Stimulated activated CD8-positive, alpha-beta memory T cell treated with anti-CD3 and anti-CD28 coated beads, Interleukin-7, amount 100 ng/mL, for 48 hours (primary cell): ENCODE measurements around the gene CAPG.
"Not testable (repeated sequence)": the region's sequence is repeated elsewhere in the genome, so short reads cannot be mapped to it uniquely, and the experiment has no call there.

Experiments used
- DNase-seq, 2 donors: peaks; one replicate each; pipeline ENCODE4 v3.0.0-alpha.2; 2020; ENCODE audit warnings: low read depth in 1 of 2; ENCODE audit errors: extremely low read depth in 1 of 2

CAPG gene, protein sequence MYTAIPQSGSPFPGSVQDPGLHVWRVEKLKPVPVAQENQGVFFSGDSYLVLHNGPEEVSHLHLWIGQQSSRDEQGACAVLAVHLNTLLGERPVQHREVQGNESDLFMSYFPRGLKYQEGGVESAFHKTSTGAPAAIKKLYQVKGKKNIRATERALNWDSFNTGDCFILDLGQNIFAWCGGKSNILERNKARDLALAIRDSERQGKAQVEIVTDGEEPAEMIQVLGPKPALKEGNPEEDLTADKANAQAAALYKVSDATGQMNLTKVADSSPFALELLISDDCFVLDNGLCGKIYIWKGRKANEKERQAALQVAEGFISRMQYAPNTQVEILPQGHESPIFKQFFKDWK

DNA sequence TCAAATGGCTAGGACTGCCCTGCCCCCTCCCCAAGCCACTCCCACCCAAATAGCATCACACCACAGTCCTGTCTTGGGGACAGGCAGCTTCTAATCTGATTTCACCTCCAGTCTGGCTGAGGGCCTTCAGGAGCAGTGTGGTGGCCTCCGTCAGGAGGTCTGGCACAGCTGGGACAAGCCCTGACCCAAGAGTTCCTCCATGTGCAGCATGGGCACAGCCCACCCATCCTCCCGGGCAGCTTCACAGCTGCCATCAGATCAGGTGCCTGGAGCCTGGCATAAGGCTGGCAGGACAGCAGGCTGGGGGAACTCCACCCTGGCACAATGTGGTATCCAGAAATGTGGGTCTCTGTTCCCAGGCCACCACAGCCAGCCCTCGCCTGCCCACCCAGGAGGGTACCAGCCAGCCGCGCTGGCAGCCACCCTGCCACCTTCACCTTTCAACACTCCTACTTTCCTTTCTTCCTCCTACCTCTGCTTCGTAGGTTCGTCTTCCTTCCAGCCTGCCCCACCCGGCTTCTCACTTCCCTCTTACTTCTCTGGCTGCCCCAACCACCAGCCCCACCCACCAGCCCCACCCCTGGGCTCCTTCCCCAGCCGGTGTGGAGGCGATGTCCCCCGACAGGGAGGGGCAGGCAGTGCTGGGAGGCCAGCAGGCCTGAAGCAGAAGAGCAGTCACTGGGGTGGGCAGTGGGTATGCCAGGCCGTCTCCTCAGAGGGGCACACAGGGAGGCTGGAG, at the start of gene CAPG:
Gene CAPG (minus strand): TSS at position 522 of the 739 bp plus-strand sequence. CDS start 8,221 bp downstream, outside the sequence.
- peak in 1 of 2 donors; percentile 26 for DNase-seq

DNA sequence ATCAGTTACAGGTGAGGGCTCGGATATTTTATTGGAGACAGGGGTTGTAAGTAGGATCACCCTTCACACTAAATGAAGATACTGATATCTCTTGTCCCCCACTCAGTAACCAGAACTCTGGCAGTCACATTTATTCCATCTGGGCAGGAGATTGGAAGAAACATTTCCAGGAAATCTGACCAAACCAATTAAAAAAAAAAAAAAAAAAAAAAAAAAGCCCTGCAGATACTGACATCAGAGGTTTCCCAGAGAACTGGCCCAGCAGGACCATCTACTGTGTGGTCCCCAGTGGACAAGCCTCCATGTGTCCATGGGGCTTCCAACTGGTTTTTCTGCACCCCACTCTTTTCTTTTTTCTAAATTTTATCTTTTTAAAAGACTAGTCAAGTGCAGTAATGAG, 49.6 kb upstream of the CAPG start:
- no peak for DNase-seq

DNA sequence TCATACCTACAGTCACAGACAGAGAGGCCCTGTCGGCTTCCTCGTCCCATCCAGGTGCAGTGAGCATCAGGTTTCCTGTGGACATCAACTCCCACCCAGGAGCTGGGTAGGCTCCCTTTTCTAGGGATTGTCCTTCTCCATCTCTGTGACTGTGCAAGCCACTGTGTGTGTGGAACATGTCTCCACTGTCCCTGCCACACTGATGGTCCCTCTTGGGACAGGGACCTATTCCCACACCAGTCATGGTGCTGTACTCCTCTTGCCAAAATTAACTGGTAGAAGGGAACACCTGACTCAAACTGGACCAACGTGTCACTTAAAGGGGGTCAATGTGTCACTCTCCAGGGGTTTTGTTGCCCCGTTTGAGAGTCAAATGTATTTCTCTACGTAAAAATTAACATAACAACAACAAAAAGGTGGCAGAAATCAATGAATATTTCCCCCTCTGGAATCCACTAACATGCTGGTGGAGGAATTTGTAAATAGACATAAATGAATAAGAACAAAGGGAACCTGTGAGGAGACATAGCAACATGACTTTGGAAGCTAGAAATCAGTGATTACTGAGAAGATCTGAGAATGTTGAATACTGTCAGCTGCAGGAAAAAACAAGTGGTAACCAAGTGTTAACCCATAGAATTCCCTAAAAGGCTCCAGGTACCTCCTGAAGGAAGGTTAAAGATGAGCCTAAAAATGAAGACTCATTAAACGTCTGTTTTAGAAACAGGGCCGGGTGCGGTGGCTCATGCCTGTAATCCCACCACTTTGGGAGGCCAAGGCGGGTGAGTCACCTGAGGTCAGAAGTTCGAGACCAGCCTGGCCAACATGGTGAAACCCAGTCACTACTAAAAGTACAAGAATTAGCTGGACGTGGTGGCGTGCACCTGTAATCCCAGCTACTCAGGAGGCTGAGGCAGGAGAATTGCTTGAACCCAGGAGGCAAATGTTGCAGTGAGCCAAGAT, 48.7 kb upstream of the CAPG start:
- no peak for DNase-seq

DNA sequence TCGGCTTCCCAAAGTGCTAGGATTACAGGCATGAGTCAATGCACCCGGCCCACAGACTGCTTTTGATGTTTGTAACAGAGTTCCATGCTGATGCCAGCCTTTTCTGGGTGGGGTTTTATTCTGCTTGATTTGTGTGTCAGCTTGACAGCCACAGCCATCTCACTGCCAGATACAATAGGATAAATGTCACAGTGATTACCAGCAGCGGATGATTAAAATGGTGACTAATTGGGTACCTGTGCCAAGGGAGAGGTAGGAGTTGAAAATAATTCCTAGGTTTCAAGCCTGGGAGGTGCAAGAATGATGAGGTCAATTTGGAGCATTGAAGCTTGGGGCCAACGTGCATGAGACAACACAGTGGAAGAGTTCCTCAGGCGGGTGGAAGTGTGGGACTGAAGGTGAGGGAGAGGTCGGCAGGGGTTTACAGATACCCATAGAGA, 47.7 kb upstream of the CAPG start:
- no peak for DNase-seq

DNA sequence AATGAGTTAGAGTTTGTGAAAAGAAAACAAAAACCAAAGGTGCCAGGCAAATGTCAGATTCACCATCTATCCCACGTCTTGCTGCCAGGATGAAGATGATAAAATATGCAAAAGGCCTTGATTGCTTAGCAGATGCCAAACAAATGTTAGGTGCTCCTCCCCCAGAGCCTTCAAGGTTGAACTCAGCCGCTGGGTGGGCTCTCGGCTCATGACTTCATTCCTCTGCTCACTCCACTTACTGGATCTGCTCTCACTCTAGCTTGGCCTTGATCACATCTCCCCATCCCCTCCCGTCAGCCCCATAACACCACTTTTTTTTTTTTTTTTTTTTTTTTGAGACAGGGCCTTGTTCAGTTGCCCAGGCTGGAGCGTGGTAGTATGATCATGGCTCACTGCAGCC, 46.9 kb upstream of the CAPG start:
- no peak for DNase-seq

DNA sequence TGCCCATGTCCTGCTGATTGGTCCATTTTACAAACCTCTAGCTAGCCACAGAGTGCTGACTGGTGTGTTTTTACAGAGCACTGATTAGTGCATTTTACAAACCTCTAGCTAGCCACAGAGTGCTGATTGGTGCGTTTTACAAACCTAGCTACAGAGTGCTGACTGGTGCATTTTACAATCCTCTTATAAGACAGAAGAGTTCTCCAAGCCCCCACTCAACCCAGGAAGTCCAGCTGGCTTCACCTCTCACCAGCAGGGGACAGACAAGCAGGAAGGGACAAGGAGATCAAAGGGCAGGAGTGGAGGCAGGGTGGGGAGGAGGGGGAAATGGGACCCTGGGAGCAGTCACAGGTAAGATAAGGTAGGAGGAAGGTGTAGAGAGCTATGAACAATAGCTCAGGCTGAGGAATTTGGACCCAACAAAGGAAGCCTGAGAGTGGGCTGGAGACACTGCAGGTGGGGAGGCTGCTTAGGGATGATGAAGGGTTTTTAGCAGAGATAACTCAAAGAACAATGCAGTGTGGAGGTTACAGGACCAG, 45.5 kb upstream of the CAPG start:
- no peak for DNase-seq

DNA sequence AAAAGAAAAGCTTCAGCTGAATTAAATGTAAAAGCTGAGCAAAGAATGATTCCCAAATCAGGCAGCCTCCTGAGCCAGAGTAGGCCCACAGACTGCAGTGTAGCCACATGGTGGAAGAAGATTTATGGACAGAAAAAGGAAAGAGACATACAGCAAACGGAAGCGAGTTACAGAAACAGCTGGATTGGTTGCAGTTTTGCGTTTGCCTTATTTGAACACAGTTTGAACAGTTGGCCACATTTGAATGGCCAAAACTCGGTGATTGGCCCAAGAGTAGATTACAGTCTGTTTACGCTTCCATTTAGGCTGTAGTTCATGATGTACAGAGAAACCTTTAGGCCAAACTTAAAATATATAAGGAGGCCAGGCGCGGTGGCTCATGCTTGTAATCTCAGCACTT, 43.4 kb upstream of the CAPG start:
- no peak for DNase-seq

DNA sequence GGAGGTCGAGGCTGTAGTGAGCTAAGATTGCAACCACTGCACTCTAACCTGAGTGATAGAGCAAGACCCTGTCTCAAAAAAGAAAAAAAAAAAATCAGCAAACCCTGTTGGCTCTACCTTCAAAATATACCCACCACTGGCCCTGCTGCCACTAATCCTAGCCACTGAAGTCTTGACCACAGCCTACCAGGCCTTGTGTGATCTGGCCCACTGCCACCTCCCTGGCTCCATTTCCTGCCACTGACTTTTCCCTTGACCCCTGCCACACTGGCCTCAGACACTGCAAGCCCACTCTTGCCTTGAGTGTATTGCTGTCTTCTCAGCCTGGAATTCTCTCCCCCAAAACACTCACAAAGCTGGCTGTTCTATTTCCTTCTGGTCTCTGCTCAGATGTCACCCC, 42.1 kb upstream of the CAPG start:
- DNase-seq, result no peak

DNA sequence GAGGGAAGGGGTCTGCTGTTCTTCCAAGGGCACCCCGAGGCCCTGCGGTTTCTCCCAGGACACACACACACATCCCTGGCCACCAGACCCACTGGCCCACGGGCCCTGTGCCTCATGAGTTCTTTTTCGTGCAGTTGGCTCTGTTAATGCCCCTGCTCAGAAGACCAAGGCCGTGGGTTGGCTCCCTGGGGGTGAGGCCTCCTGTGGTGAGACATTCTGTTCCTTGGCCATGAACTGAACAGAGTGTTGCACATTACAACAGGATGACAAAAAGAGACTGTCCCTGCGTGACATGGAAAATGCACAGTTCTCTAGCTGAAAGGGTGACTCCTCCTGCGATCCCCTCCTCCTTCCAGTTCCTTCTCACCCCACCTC, 39.0 kb upstream of the CAPG start:
- no peak for DNase-seq

DNA sequence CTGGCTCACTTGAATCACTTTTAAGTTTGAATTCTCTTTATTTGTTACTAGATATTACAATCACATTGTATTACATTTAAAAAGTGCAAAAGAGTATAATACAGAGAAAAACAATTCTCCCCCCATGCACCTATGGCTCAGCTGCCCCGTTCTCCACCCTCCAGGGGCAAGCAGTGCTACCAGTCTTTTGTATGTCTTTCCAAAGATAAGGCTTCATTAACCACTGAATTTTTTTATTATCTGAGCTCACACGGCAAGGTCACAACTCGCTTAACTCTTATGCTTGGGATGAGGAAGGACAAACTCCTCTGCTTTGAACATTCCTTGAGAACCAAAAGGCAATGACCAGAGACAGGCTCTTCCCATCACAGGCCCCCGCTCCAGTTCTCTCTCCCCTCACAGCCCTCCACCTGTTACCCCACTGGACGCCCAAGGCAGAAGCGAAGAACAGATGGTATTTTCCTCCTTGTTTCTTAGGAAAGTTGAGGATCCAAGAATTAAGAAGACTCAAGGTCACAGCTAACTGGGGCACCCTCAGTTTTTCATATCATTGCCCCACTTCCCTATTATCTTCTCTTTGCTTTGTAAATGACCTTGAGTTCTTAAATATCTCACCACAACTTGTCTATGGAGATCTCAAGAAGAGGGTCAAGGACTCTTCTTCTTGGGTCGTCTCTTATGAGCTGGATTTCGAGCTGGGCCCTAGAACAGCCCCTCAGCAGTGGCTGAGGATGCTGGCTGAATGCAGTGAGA, 38.5 kb upstream of the CAPG start:
- no peak for DNase-seq

DNA sequence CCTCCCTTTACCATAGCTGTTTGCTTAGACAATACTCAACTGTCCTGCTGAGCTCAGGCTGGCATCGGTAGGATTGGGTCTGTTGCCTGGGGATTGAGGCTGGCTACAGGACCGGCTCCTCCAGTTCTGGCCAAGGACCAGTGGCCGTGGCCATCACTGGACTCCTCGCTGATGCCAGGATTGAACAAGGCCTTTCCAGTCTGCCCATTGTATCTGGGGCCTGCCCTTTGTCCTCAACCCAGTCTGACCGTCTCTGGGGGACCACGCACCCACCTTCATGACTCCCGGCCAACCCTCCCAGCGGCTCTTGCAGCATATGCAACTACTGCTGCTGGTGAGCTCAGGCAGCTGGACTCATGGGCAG, 37.0 kb upstream of the CAPG start:
- no peak for DNase-seq

DNA sequence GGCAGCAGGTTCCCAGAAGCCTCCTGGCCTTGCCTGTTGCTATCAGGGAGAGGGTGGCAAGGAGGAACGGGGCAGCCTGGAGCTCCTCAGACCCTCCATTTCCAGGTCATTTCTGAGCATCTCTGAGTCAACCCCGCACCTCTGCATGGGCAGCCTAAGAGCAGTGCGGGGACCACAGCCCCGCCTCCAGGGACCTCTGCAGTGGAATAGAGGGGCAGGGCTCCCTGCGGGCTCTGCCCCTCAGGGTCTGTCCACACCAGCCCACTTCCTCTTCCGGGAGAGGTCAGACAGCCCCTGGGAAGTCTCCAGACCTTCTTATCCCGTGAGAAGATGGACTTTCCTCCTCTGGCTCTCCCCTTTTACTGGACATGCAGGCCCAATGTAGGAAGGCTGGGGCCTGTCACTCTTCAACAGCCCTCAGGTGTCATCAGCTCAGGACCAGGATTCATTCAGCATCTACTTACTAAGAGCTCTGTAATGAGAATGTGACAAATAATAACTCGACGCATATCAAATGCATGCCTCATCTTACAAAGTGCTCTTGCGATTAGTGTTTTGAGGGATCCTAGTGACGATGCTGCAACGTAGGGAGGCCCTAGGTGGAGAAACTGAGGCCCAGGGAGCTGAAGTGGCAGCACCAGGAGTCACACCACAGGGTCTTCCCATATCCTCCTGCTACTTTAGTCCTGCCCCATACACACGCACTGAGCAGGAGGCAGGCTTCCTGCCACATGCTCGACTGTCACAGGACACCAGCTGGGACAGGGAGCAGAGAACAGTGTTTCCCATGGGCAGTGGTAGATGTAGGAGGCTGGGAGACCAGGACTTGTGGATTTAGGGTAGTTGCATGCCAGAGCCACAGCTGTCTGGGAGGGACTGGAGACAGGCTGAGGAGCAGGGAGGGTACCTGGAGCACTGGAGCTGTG, 36.4 kb upstream of the CAPG start:
- no peak for DNase-seq

DNA sequence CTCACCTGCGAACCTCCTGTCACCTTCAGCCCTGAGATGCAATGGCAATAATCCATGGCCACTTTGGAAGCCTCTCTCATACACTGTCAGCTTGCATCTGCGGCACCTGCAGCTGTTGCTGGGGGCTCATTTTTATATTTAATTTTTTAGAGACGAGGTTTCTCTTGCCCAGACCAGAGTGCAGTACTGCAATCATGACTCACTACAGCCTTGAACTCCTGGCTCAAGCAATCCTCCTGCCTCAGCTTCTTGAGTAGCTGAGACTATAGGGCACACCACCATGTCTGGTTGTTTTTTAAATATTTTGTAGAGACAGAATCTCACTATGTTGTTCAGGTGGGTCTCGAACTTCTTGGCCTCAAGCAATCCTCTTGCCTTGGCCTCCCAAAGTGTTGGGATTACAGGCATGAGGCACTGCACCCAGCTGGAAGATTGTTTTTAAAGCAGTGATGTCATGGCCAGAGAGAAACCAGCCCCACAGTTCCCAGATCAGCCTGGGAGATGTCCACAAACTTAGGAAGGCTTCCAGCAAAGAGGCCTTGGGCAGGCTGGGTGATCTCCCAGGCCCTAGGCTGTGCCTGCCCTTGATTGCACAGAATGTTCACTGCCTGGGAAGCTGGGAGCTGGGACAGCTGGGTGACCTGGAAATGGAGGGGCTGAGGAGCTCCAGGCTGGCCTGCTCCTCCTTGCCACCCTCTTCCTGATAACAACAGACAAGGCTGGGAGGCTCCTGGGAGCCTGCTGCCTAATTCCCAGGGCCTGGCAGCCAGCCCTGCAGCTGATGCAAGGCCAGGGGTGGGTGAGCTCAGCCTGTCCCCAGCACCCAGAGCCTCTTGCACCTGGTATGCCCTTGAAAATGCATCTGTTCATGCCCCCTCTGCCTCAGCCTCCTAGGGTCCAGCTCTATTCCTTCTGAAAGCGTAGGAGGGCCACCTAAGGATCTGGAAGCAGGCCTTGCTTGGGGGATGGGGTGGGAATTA, 35.4 kb upstream of the CAPG start:
- no peak for DNase-seq

DNA sequence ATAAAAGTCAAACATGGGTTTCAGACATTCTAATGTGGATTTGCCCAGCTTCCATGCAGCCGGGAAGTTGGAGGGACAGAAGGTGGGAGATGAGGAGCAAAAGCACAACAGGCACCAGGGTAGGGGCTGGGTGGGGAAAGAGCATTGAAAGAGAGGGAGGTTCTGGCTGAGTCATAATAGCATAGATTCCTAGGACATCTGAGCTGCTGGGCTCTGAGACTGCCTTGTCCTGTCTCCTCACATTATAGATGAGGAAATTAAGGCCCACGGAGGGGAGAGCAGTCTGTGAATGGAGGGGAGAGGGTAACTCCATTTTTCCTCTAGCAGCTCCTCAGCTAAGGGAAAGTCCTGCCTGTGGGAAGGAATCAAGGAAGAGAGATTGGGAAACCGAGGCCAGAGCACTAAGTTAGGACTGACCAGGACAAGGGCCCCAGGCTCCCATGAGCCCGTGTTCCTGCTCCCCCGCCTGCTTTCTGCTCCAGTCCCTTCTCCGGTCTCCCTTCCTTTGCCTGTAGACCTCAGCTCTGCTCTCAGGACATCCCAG, 34.5 kb upstream of the CAPG start:
- DNase-seq, result no peak

DNA sequence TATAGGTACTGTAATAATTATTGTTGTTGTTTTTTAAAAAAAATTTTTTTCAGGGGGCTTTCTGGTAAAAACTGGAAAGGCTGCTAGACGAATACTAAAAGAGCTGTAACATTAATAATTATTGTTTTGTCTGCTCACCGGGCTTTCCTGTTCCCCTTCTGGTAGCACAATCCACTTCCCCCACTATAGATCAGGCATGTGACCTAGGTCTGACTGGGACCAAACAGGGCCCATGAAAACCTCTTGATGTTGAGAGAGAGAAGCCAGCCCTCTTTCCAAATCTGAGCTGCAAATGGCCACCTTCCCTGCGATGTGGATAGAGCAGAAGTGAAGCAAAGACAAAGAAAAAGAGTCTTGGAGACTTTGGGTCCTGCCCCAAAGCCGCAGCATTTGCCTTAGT, 31.7 kb upstream of the CAPG start:
- no peak for DNase-seq

DNA sequence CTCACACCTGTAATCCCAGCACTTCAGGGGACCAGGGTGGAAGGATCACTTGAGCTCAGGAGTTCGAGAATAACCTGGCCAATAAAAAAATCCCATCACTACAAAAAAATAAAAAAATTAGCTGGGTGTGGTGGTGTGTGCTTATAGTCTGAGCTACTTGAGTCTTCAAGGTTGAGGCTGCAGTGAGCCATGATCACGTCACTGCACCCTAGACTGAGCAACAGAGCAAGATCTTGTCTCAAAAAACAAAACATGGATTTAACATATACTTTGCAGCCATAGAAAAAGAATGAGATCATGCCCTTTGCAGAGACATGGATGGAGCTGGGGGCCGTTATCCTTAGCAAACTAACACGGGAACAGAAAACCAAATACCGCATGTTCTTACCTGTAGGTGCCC, 30.6 kb upstream of the CAPG start:
- DNase-seq, result no peak

DNA sequence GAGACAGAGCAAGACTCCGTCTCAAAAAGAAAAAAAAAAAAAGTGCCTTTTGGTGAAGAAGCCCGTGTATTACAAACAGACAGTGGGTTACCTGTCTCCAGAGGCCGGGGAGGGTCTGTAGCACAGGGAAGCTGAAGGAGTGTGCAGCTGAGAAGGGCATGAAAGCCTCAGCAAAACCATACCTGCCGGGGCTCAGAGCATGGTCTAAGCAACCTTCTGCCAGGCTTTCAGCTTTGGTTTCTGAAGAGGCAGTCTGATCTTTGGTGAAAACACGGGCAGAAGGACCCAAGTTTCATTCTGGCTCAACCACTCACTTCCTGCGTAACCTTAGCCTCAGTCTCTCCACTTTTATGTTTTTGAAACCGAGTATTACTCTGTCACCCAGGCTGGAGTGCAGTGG, 29.8 kb upstream of the CAPG start:
- peak in 1 of 2 donors; percentile 36 for DNase-seq

DNA sequence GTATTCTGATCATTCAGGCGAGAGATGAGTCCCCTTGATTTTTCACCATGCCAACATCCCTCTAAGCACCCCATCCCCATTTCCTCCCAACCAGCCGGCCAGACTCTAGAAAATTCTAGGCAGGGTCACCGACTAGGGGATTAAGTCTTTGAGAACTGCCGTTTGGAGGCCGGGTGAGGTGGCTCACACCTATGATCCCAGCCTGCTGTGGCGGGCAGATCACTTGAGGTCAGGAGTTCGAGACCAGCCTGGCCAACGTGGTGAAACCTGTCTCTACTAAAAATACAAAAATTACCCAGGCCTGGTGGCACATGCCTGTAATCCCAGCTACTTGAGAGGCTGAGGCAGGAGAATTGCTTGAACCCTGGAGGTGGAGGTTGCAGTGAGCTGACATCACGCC, 29.4 kb upstream of the CAPG start:
- DNase-seq, result not testable (repeated sequence)
